NT2/D1 (cell line): ENCODE data around the gene DNAH1.
A peak's percentile ranks its signal among the peaks of the same experiment; 100 is the strongest.

Source experiments
- DNase-seq: peaks from one replicate; pipeline ENCODE4 v3.0.0-alpha.2; 2011; ENCODE audit warnings: low read depth, low spot score
- H3K27me3 ChIP-seq: 2 replicates; pipeline ENCODE4 v1.6.0; 2011; ENCODE audit warnings: mild to moderate bottlenecking; ENCODE audit not compliant: insufficient read length, insufficient read depth
- H3K36me3 ChIP-seq: 2 replicates; pipeline ENCODE4 v1.6.1; 2011; ENCODE audit warnings: mild to moderate bottlenecking, low read length, mixed read lengths; ENCODE audit not compliant: insufficient read depth, insufficient read length
- H3K4me1 ChIP-seq: 2 replicates; pipeline ENCODE4 v1.5.1; 2011; ENCODE audit not compliant: insufficient read depth, insufficient read length
- H3K4me3 ChIP-seq: 2 replicates; pipeline ENCODE4 v1.5.1; 2011; ENCODE audit warnings: low read depth; ENCODE audit not compliant: insufficient read length
- H3K9ac ChIP-seq: 2 replicates; pipeline ENCODE4 v1.6.0; 2011; ENCODE audit warnings: low read depth; ENCODE audit not compliant: insufficient read length
- H3K9me3 ChIP-seq: 2 replicates; pipeline ENCODE4 v1.5.1; 2011; ENCODE audit warnings: mild to moderate bottlenecking, low read length; ENCODE audit not compliant: insufficient read depth
- SUZ12 ChIP-seq: IDR thresholded peaks from 2 replicates; pipeline ENCODE4 v1.6.1; 2011; ENCODE audit not compliant: insufficient read length, insufficient read depth; ENCODE audit errors: extremely low read depth
- YY1 ChIP-seq: IDR thresholded peaks from 2 replicates; pipeline ENCODE4 v1.6.1; 2011; ENCODE audit not compliant: insufficient read length, insufficient read depth
- ZNF274 ChIP-seq: IDR thresholded peaks from 2 replicates; pipeline ENCODE4 v1.6.1; 2011; ENCODE audit warnings: mild to moderate bottlenecking, low read depth, low read length

Gene DNAH1

GRCh38 chr3:52381623-52382022 lies 65.5 kb downstream of the DNAH1 start:
- H3K4me1 ChIP-seq: peaks cover 6% of the 10 kb centered on the region
- H3K9me3 ChIP-seq: no peaks in the 10 kb centered on the region
- TF ChIP-seq SUZ12: no peak
- TF ChIP-seq YY1: no peak
- TF ChIP-seq ZNF274: no peak
- no peak for DNase-seq
- H3K4me3 ChIP-seq: no peak overlapping the region
- H3K36me3 ChIP-seq: no peaks in the 10 kb centered on the region
- H3K9ac ChIP-seq: no peak overlapping the region
- H3K27me3 ChIP-seq: peaks cover 3% of the 10 kb centered on the region

GRCh38 chr3:52383446-52383845 lies 67.3 kb downstream of the DNAH1 start:
- DNase-seq: no peak
- H3K4me3 ChIP-seq: no peak overlapping the region
- H3K27me3 ChIP-seq: peaks cover 3% of the 10 kb centered on the region
- no peaks in the 10 kb centered on the region for H3K36me3 ChIP-seq
- H3K9ac ChIP-seq: no peak overlapping the region
- H3K4me1 ChIP-seq: peaks cover 6% of the 10 kb centered on the region
- TF ChIP-seq SUZ12: no peak
- TF ChIP-seq YY1: no peak
- no peak for TF ChIP-seq ZNF274
- H3K9me3 ChIP-seq: no peaks in the 10 kb centered on the region

- H3K9ac ChIP-seq: peak overlapping the region; percentile 21
- H3K27me3 ChIP-seq: peaks cover 3% of the 10 kb centered on the region
- H3K4me3 ChIP-seq: no peak overlapping the region
- no peak for DNase-seq
- no peaks in the 10 kb centered on the region for H3K9me3 ChIP-seq
- peaks cover 6% of the 10 kb centered on the region for H3K4me1 ChIP-seq
- TF ChIP-seq SUZ12: no peak
- TF ChIP-seq ZNF274: no peak
- TF ChIP-seq YY1: no peak
- no peaks in the 10 kb centered on the region for H3K36me3 ChIP-seq
Measured at GRCh38 chr3:52384019-52384761, 68.1 kb downstream of the DNAH1 start.

GRCh38 chr3:52385157-52385556 lies 69.0 kb downstream of the DNAH1 start:
- Histone ChIP-seq H3K4me3 (no peak overlapping the region), H3K9me3 (no peaks in the 10 kb centered on the region), H3K27me3 (peaks cover 3% of the 10 kb centered on the region), H3K36me3 (no peaks in the 10 kb centered on the region), H3K4me1 (peaks cover 6% of the 10 kb centered on the region), H3K9ac (peak overlapping the region; percentile 21)
- peak; percentile 63 for DNase-seq
- no peak for TF ChIP-seq ZNF274
- TF ChIP-seq YY1: no peak
- TF ChIP-seq SUZ12: no peak

- peaks cover 6% of the 10 kb centered on the region for H3K4me1 ChIP-seq
- TF ChIP-seq ZNF274 (no peak), YY1 (no peak), SUZ12 (no peak)
Measured at GRCh38 chr3:52387481-52387880, 71.4 kb downstream of the DNAH1 start.

GRCh38 chr3:52388348-52388821 lies 72.3 kb downstream of the DNAH1 start:
- Histone ChIP-seq H3K9ac (no peak overlapping the region), H3K27me3 (peaks cover 3% of the 10 kb centered on the region), H3K9me3 (no peaks in the 10 kb centered on the region), H3K4me1 (peaks cover 6% of the 10 kb centered on the region), H3K36me3 (peaks cover 6% of the 10 kb centered on the region), H3K4me3 (no peak overlapping the region)
- DNase-seq: no peak
- TF ChIP-seq YY1 (no peak), SUZ12 (no peak), ZNF274 (no peak)

More at GRCh38 chr3:52387481-52387880, 71.4 kb downstream of the DNAH1 start:
- Histone ChIP-seq H3K9ac (no peak overlapping the region), H3K36me3 (peaks cover 4% of the 10 kb centered on the region), H3K27me3 (peaks cover 3% of the 10 kb centered on the region), H3K4me3 (no peak overlapping the region), H3K9me3 (no peaks in the 10 kb centered on the region)
- DNase-seq: no peak

GRCh38 chr3:52388933-52389332 lies 72.8 kb downstream of the DNAH1 start:
- Histone ChIP-seq H3K9me3 (no peaks in the 10 kb centered on the region), H3K4me1 (peaks cover 6% of the 10 kb centered on the region), H3K36me3 (peaks cover 7% of the 10 kb centered on the region), H3K9ac (no peak overlapping the region), H3K27me3 (peaks cover 3% of the 10 kb centered on the region), H3K4me3 (no peak overlapping the region)
- no peak for DNase-seq
- no peak for TF ChIP-seq YY1
